SK-N-SH (cell line): ENCODE data around the gene CDK18. TPM values are rescaled to one million over a fixed set of nuclear protein-coding genes. Genes with fewer than 3 reads are reported as not detected.
A peak's percentile ranks its signal among the peaks of the same experiment; 100 is the strongest.

Experiments used
- CTCF ChIA-PET: fragments of 300-600, 350-600 bp; formaldehyde crosslinking; extraction: SDS; loops from one replicate; lab custom pipeline; 2021; lab: Yijun Ruan, JAX
- POLR2A ChIA-PET: fragments of 350-600 bp; sonication (Branson Sonifier 250); formaldehyde crosslinking; extraction: SDS; loops from one replicate; lab custom pipeline; 2020; ENCODE audit warnings: antibody characterized with exemption, inconsistent platforms; lab: Yijun Ruan, JAX
- DNase-seq: peaks from one replicate; pipeline ENCODE4 v3.0.0; 2012
- H2AFZ ChIP-seq: fragments of 200-600 bp; sonication (generic); 2 replicates; pipeline ENCODE4 v1.8.1; 2016; ENCODE audit warnings: antibody characterized with exemption, mild to moderate bottlenecking, low read depth
- H3F3A ChIP-seq: fragments of 200-600 bp; sonication (generic); replicated peaks from 2 replicates; pipeline ENCODE3; 2016; ENCODE audit warnings: antibody characterized with exemption, mild to moderate bottlenecking; ENCODE audit not compliant: insufficient read depth
- H3K27ac ChIP-seq, 2 experiments: fragments of 200-500 bp in 1 of 2; fragments of 200-600 bp in 1 of 2; sonication (Bioruptor generic) in 1 of 2; sonication (generic), shearing (Covaris generic) in 1 of 2; 2 replicates each; pipeline versions ENCODE4 v1.5.1 to v1.6.1; 2014 to 2016; ENCODE audit warnings: low read depth in 2 of 2, inconsistent platforms in 1 of 2, low read length in 1 of 2, mild to moderate bottlenecking in 1 of 2, mixed read lengths in 1 of 2
- H3K27me3 ChIP-seq: fragments of 200-600 bp; sonication (generic), shearing (Covaris generic); 2 replicates; pipeline ENCODE4 v1.6.1; 2016; ENCODE audit warnings: mixed run types; ENCODE audit not compliant: insufficient read depth
- H3K36me3 ChIP-seq, 2 experiments: fragments of 200-500 bp in 1 of 2; fragments of 200-600 bp in 1 of 2; sonication (Bioruptor generic) in 1 of 2; sonication (generic) in 1 of 2; replicated peaks in 1 of 2; 2 replicates each; pipeline versions ENCODE3 to v1.5.1; 2014 to 2016; ENCODE audit warnings: low read length in 1 of 2, mild to moderate bottlenecking in 1 of 2; ENCODE audit not compliant: insufficient read depth in 2 of 2, control insufficient read depth in 1 of 2
- H3K4me1 ChIP-seq, 2 experiments: fragments of 200-500 bp in 1 of 2; fragments of 200-600 bp in 1 of 2; sonication (Bioruptor generic) in 1 of 2; sonication (generic), shearing (Covaris generic) in 1 of 2; 2 replicates each; pipeline versions ENCODE4 v1.5.1 to v1.6.1; 2014 to 2016; ENCODE audit warnings: low read depth in 1 of 2, low read length in 1 of 2, mixed run types in 1 of 2; ENCODE audit not compliant: insufficient read depth in 2 of 2, control insufficient read depth in 1 of 2
- H3K4me2 ChIP-seq: fragments of 200-600 bp; sonication (generic), shearing (Covaris generic); 2 replicates; pipeline ENCODE4 v1.6.1; 2017; ENCODE audit warnings: mixed run types
- H3K4me3 ChIP-seq, 2 experiments: fragments of 200-500 bp in 1 of 2; fragments of 200-600 bp in 1 of 2; sonication (Bioruptor generic) in 1 of 2; sonication (generic), shearing (Covaris generic) in 1 of 2; 2 replicates each; pipeline versions ENCODE4 v1.5.1 to v1.8.1; 2014 to 2016; ENCODE audit warnings: low read depth in 2 of 2, inconsistent platforms in 1 of 2, low read length in 1 of 2, mild to moderate bottlenecking in 1 of 2, mixed read lengths in 1 of 2, moderate library complexity in 1 of 2
- H3K79me2 ChIP-seq: fragments of 200-600 bp; sonication (generic); 2 replicates; pipeline ENCODE4 v1.8.1; 2017; ENCODE audit warnings: mild to moderate bottlenecking; ENCODE audit not compliant: insufficient read depth
- H3K9ac ChIP-seq: fragments of 200-600 bp; sonication (generic); 2 replicates; pipeline ENCODE4 v1.6.1; 2017; ENCODE audit warnings: mixed run types
- H3K9me2 ChIP-seq: fragments of 200-600 bp; sonication (generic); 2 replicates; pipeline ENCODE4 v1.6.1; 2017; ENCODE audit warnings: mixed run types
- H3K9me3 ChIP-seq: fragments of 200-600 bp; sonication (generic); 2 replicates; pipeline ENCODE4 v1.6.1; 2017; ENCODE audit warnings: mixed run types, mild to moderate bottlenecking, moderate library complexity
- H4K20me1 ChIP-seq: fragments of 200-600 bp; sonication (generic); 2 replicates; pipeline ENCODE4 v1.6.1; 2017; ENCODE audit warnings: mild to moderate bottlenecking, mixed run types; ENCODE audit not compliant: insufficient read depth
- ELF1 ChIP-seq: IDR thresholded peaks from 2 replicates; pipeline ENCODE4 v1.4.0; 2012
- EP300 ChIP-seq, 2 experiments: IDR thresholded peaks; 2 replicates each; pipeline versions ENCODE4 v1.4.0 to v1.6.1; 2012; ENCODE audit warnings: borderline replicate concordance in 1 of 2, low read depth in 1 of 2, low read length in 1 of 2
- FOSL2 ChIP-seq: IDR thresholded peaks from 2 replicates; pipeline ENCODE4 v1.4.0; 2012; ENCODE audit warnings: low read depth, mild to moderate bottlenecking, moderate library complexity, borderline replicate concordance
- FOXM1 ChIP-seq: IDR thresholded peaks from 2 replicates; pipeline ENCODE4 v1.4.0; 2012; ENCODE audit warnings: low read depth, mild to moderate bottlenecking
- MXI1 ChIP-seq: IDR thresholded peaks from 2 replicates; pipeline ENCODE4 v1.6.1; 2012; ENCODE audit warnings: mild to moderate bottlenecking, low read depth, low read length, improper control_type of control experiment
- NRF1 ChIP-seq: IDR thresholded peaks from 2 replicates; pipeline ENCODE4 v1.6.1; 2012; ENCODE audit warnings: low read depth, mild to moderate bottlenecking, low read length
- REST ChIP-seq: IDR thresholded peaks from 2 replicates; pipeline ENCODE4 v1.6.1; 2012; ENCODE audit warnings: mild to moderate bottlenecking, low read depth, low read length, moderate library complexity
- RXRA ChIP-seq: IDR thresholded peaks from 2 replicates; pipeline ENCODE4 v1.4.0; 2012; ENCODE audit warnings: low read depth, mild to moderate bottlenecking, borderline replicate concordance
- SMC3 ChIP-seq: IDR thresholded peaks from 2 replicates; pipeline ENCODE4 v1.6.1; 2012; ENCODE audit warnings: low read depth, low read length, improper control_type of control experiment
- TCF12 ChIP-seq: IDR thresholded peaks from 2 replicates; pipeline ENCODE4 v1.4.0; 2012
- TEAD4 ChIP-seq: IDR thresholded peaks from 2 replicates; pipeline ENCODE4 v1.4.0; 2012; ENCODE audit warnings: mild to moderate bottlenecking, borderline replicate concordance; ENCODE audit not compliant: insufficient read depth
- USF2 ChIP-seq: fragments of 150-350 bp; IDR thresholded peaks from 2 replicates; pipeline ENCODE4 v1.6.1; 2017; ENCODE audit warnings: antibody characterized with exemption, low read length, low read depth, borderline replicate concordance
- WGBS: methylation state at CpG from one replicate; pipeline ENCODE4 v1.1.6; 2017; ENCODE audit warnings: low lambda C conversion rate; 5-methylcytosine and 5-hydroxymethylcytosine counted together
- polyA plus RNA-seq, 3 experiments: library from polyadenylated mRNA; depleted of rRNA; stranded (reverse); fragments of >200 nt; gene quantifications; 2 replicates each; pipeline ENCODE4 v1.2.3, GENCODE V29; 2012

The CDK18 gene
- polyA plus RNA-seq, 1 of the 3 experiments (the other 2 are of a cell fraction) = 2.5 TPM

GRCh38 chr1:205456868-205457745 lies 47.4 kb upstream of the CDK18 start:
- DNase-seq = peak; percentile 81
- ChIA-PET CTCF (interaction anchor here (0.6 to 3.3 kb wide), 13 partner anchors 10 to 894 kb away, joined by 3 to 16 read pairs (median 4); no protein-coding TSS in a partner anchor), POLR2A (no interaction called here)
- Histone ChIP-seq H3K9ac (no peak overlapping the region), H2AFZ (no peak overlapping the region), H4K20me1 (no peaks in the 10 kb centered on the region), H3K27ac (no peak overlapping the region), H3F3A (no peaks in the 10 kb centered on the region), H3K4me2 (no peak overlapping the region; the same call in 1 of the 2 replicates), H3K9me3 (no peaks in the 10 kb centered on the region), H3K27me3 (peaks cover 71% of the 10 kb centered on the region), H3K4me1 (no peaks in the 10 kb centered on the region; a peak in 1 of 4 replicates), H3K9me2 (no peaks in the 10 kb centered on the region), H3K36me3 (no peaks in the 10 kb centered on the region), H3K79me2 (no peaks in the 10 kb centered on the region), H3K4me3 (peak overlapping the region in 1 of 2 experiments; percentile 9; a peak in 1 of 4 replicates)
- 14% methylated on average over 30 of the region's 74 CpGs for WGBS
- TF ChIP-seq TEAD4 = no peak
- no peak for TF ChIP-seq EP300 (IDR thresholded peaks at IDR 0.05; ENCODE audit: borderline replicate concordance in 1 of 2, low read depth in 1 of 2, low read length in 1 of 2)
- no peak for TF ChIP-seq SMC3
- TF ChIP-seq FOXM1 = no peak
- no peak for TF ChIP-seq TCF12
- TF ChIP-seq ELF1 = no peak
- no peak for TF ChIP-seq USF2
- TF ChIP-seq NRF1 = no peak
- TF ChIP-seq FOSL2 = no peak
- TF ChIP-seq RXRA = no peak

- no peaks in the 10 kb centered on the region for H4K20me1 ChIP-seq
- no peaks in the 10 kb centered on the region for H3K36me3 ChIP-seq
- H3K9me3 ChIP-seq = no peaks in the 10 kb centered on the region
- WGBS = 49% methylated on average over 6 of the region's 6 CpGs
- no peak overlapping the region for H3K4me2 ChIP-seq
- H3K27me3 ChIP-seq = peaks cover 62% of the 10 kb centered on the region
- H3F3A ChIP-seq = no peaks in the 10 kb centered on the region
- H3K79me2 ChIP-seq = no peaks in the 10 kb centered on the region
- no peak overlapping the region for H3K27ac ChIP-seq
- no peak for DNase-seq
- no peaks in the 10 kb centered on the region for H3K9me2 ChIP-seq
- ChIA-PET CTCF (interaction anchor here (0.8 to 3.3 kb wide), 4 partner anchors 11 to 124 kb away, joined by 3 to 16 read pairs (median 4); no protein-coding TSS in a partner anchor), POLR2A (no interaction called here)
- H2AFZ ChIP-seq = no peak overlapping the region
- no peak for TF ChIP-seq MXI1
- peak; percentile 99 for TF ChIP-seq REST
- TF ChIP-seq FOXM1 = no peak
- no peaks in the 10 kb centered on the region; a peak in 1 of 4 replicates for H3K4me1 ChIP-seq
- no peak overlapping the region for H3K4me3 ChIP-seq
- H3K9ac ChIP-seq = no peak overlapping the region
Observed at GRCh38 chr1:205458777-205459566, 45.5 kb upstream of the CDK18 start.
